Gastrocnemius medialis (tissue), 4 donors: Measurements from ENCODE around the gene TBX2.

Source experiments
- POLR2A ChIP-seq, 2 donors: fragments of 450-650 bp; IDR thresholded peaks; one replicate each; pipeline ENCODE4 v1.6.1; 2017; ENCODE audit warnings: antibody characterized with exemption in 2 of 2, mild to moderate bottlenecking in 2 of 2, moderate library complexity in 2 of 2
- TF ChIP-seq, protein P1 (sequence below), 5 experiments: fragments of 450-650 bp in 3 of 5; fragments of 200-600 bp in 2 of 5; sonication (generic) in 2 of 5; IDR thresholded peaks in 4 of 5; conservative IDR thresholded peaks in 1 of 5; 1 replicate in 4 of 5; 2 replicates in 1 of 5; pipeline ENCODE4 v1.5.1; 2016 to 2019; ENCODE audit warnings: antibody characterized with exemption in 5 of 5, mild to moderate bottlenecking in 3 of 5, moderate library complexity in 3 of 5

- TF ChIP-seq, protein P1, sequence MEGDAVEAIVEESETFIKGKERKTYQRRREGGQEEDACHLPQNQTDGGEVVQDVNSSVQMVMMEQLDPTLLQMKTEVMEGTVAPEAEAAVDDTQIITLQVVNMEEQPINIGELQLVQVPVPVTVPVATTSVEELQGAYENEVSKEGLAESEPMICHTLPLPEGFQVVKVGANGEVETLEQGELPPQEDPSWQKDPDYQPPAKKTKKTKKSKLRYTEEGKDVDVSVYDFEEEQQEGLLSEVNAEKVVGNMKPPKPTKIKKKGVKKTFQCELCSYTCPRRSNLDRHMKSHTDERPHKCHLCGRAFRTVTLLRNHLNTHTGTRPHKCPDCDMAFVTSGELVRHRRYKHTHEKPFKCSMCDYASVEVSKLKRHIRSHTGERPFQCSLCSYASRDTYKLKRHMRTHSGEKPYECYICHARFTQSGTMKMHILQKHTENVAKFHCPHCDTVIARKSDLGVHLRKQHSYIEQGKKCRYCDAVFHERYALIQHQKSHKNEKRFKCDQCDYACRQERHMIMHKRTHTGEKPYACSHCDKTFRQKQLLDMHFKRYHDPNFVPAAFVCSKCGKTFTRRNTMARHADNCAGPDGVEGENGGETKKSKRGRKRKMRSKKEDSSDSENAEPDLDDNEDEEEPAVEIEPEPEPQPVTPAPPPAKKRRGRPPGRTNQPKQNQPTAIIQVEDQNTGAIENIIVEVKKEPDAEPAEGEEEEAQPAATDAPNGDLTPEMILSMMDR (IDR thresholded peaks at IDR 0.05 in 4 of 5, conservative IDR thresholded peaks at IDR 0.05 in 1 of 5), result no peak
- no peak for TF ChIP-seq POLR2A (IDR thresholded peaks at IDR 0.05)
Measured at GRCh38 chr17:61361084-61361483, 38.6 kb upstream of the TBX2 start.
